Endothelial cell of umbilical vein (primary cell): ENCODE results near the gene PNPLA2. TPM values are rescaled to one million over a fixed set of nuclear protein-coding genes. Genes with fewer than 3 reads are reported as not detected.

Experiments used
- BruUV-seq: library from RNA; stranded (reverse); fragments of 400-500 nt; replicated peaks from 2 replicates; lab custom pipeline; 2021; lab: Mats Ljungman, UMichigan
- CTCF ChIA-PET: fragments of 300-600, 350-600 bp; sonication (Branson Sonifier 250); formaldehyde crosslinking; loops from one replicate; lab custom pipeline; 2021; ENCODE audit warnings: antibody characterized with exemption, inconsistent platforms; lab: Charles Lee
- POLR2A ChIA-PET: fragments of 300-600, 350-600 bp; sonication (Branson Sonifier 250); formaldehyde crosslinking; loops from one replicate; lab custom pipeline; 2021; ENCODE audit warnings: antibody characterized with exemption, inconsistent platforms; lab: Charles Lee
- DNase-seq: peaks from one replicate; pipeline ENCODE4 v3.0.0-alpha.2; 2011; ENCODE audit warnings: low read depth, low spot score
- FAIRE-seq: peaks from 2 replicates; lab custom pipeline; 2011; peaks lifted over from hg19 to GRCh38; lab: Jason Lieb, UNC
- H2AFZ ChIP-seq: 2 replicates; pipeline ENCODE4 v1.6.0; 2012; ENCODE audit warnings: low read depth, low read length, control low read depth, inconsistent platforms
- H3K27ac ChIP-seq: 2 replicates; pipeline ENCODE4 v1.5.1; 2011; ENCODE audit warnings: low read depth, mild to moderate bottlenecking, control low read depth, low read length, moderate library complexity; ENCODE audit not compliant: insufficient read depth
- H3K27me3 ChIP-seq, 2 experiments: 2 replicates each; pipeline versions ENCODE4 v1.6.0 to v1.6.1; 2011; ENCODE audit warnings: low read length in 2 of 2, mixed read lengths in 1 of 2; ENCODE audit not compliant: control insufficient read depth in 2 of 2, insufficient read depth in 2 of 2
- H3K36me3 ChIP-seq, 2 experiments: 2 replicates in 1 of 2; 3 replicates in 1 of 2; pipeline ENCODE4 v1.5.1; 2011; ENCODE audit warnings: low read length in 2 of 2, mild to moderate bottlenecking in 1 of 2, moderate library complexity in 1 of 2; ENCODE audit not compliant: control insufficient read depth in 2 of 2, insufficient read depth in 2 of 2; ENCODE audit errors: extremely low read depth in 1 of 2
- H3K4me1 ChIP-seq: 3 replicates; pipeline ENCODE4 v1.5.1; 2011; ENCODE audit warnings: mild to moderate bottlenecking, low read length; ENCODE audit not compliant: control insufficient read depth, insufficient read depth; ENCODE audit errors: extremely low read depth
- H3K4me2 ChIP-seq: 2 replicates; pipeline ENCODE4 v1.6.1; 2011; ENCODE audit warnings: low read length, control low read depth, mixed read lengths; ENCODE audit not compliant: insufficient read depth
- H3K4me3 ChIP-seq, 3 experiments: fragments of 200-600 bp in 1 of 3; sonication (generic), shearing (Covaris generic) in 1 of 3; replicated peaks in 1 of 3; 2 replicates each; pipeline ENCODE4 v1.5.1; 2011 to 2016; ENCODE audit warnings: control low read depth in 3 of 3, low read length in 3 of 3, mild to moderate bottlenecking in 2 of 3, inconsistent platforms in 1 of 3, low read depth in 1 of 3, moderate library complexity in 1 of 3; ENCODE audit not compliant: insufficient read depth in 1 of 3
- H3K79me2 ChIP-seq: 2 replicates; pipeline ENCODE4 v1.6.0; 2012; ENCODE audit warnings: low read length, inconsistent platforms; ENCODE audit not compliant: control insufficient read depth, insufficient read depth
- H3K9ac ChIP-seq: replicated peaks from 2 replicates; pipeline ENCODE3; 2011; ENCODE audit warnings: low read length, control low read depth; ENCODE audit not compliant: insufficient read depth; ENCODE audit errors: extremely low read depth
- H3K9me1 ChIP-seq: replicated peaks from 3 replicates; pipeline ENCODE4 v1.6.0; 2011; ENCODE audit warnings: mild to moderate bottlenecking, low read length; ENCODE audit not compliant: control insufficient read depth, insufficient read depth; ENCODE audit errors: extremely low read depth
- H3K9me3 ChIP-seq: replicated peaks from 2 replicates; pipeline ENCODE4 v1.5.1; 2012; ENCODE audit warnings: low read length, inconsistent platforms; ENCODE audit not compliant: control insufficient read depth, insufficient read depth
- H4K20me1 ChIP-seq: replicated peaks from 2 replicates; pipeline ENCODE3; 2011; ENCODE audit warnings: mild to moderate bottlenecking, low read length; ENCODE audit not compliant: control insufficient read depth, insufficient read depth; ENCODE audit errors: extremely low read depth
- EZH2 ChIP-seq: IDR thresholded peaks from 2 replicates; pipeline ENCODE4 v1.6.1; 2012; ENCODE audit warnings: borderline replicate concordance, low read depth, mild to moderate bottlenecking, moderate library complexity, low read length, inconsistent platforms; ENCODE audit not compliant: severe bottlenecking
- FOS ChIP-seq: IDR thresholded peaks from 2 replicates; pipeline ENCODE4 v1.6.1; 2011; ENCODE audit warnings: mild to moderate bottlenecking, low read length, moderate library complexity, borderline replicate concordance; ENCODE audit not compliant: insufficient read depth
- GATA2 ChIP-seq: IDR thresholded peaks from 2 replicates; pipeline ENCODE4 v1.7.0; 2011; ENCODE audit warnings: low read depth, mild to moderate bottlenecking, moderate library complexity, mixed read lengths, low read length; ENCODE audit not compliant: insufficient read length, insufficient read depth
- JUN ChIP-seq: IDR thresholded peaks from 2 replicates; pipeline ENCODE4 v1.6.1; 2011; ENCODE audit warnings: borderline replicate concordance, low read depth; ENCODE audit not compliant: insufficient read length, insufficient read depth
- MYC ChIP-seq: IDR thresholded peaks from one replicate; pipeline ENCODE4 v1.6.1; 2011; ENCODE audit warnings: mild to moderate bottlenecking, low read depth, low read length
- POLR2A ChIP-seq: IDR thresholded peaks from 2 replicates; pipeline ENCODE4 v1.6.1; 2012; ENCODE audit warnings: low read depth, mild to moderate bottlenecking, control low read depth, low read length
- POLR2AphosphoS5 ChIP-seq: IDR thresholded peaks from 2 replicates; pipeline ENCODE4 v1.6.1; 2012; ENCODE audit warnings: low read depth, mild to moderate bottlenecking, control low read depth, low read length, moderate library complexity; ENCODE audit not compliant: insufficient read depth
- dilution Hi-C: fragments of 300-500 bp; cut with MboI; formaldehyde crosslinking; loops from one replicate; pipeline ENCODE4 v1.15.0; 2019; ENCODE audit warnings: low sequenced_read_pairs; ENCODE audit not compliant: extremely low pct_ligation_motif_present
- intact Hi-C: fragments of 100-400 bp; cut with micrococcal nuclease; formaldehyde crosslinking; loops from one replicate; pipeline ENCODE4 v1.10.0; 2022
- polyA plus RNA-seq, 4 experiments: library from polyadenylated mRNA; depleted of rRNA in 3 of 4; stranded (reverse) in 3 of 4; unstranded in 1 of 4; fragments of >200 nt; gene quantifications; 2 replicates each; pipeline versions ENCODE4 v1.2.1 to v1.2.3, GENCODE V29; 2011 to 2012; ENCODE audit warnings: missing spikeins in 1 of 4
- total RNA-seq: library from RNA; stranded (reverse); gene quantifications from 2 replicates; pipeline ENCODE4 v1.2.3, GENCODE V29; 2021
- TF ChIP-seq, protein P1 (sequence below), 2 donors: IDR thresholded peaks; 1 replicate in 1 of 2; 2 replicates in 1 of 2; pipeline ENCODE4 v1.5.1; 2011; ENCODE audit warnings: low read length in 2 of 2, mild to moderate bottlenecking in 2 of 2, moderate library complexity in 2 of 2, control low read depth in 1 of 2, inconsistent platforms in 1 of 2, low read depth in 1 of 2; ENCODE audit not compliant: insufficient read depth in 1 of 2; ENCODE audit errors: extremely low read depth in 1 of 2
- TF ChIP-seq, protein P2 (sequence below): IDR thresholded peaks from 2 replicates; pipeline ENCODE4 v1.6.1; 2011; ENCODE audit not compliant: insufficient read depth, insufficient read length

PNPLA2 gene
- total and polyA plus RNA-seq, 2 donors (not counting 3 experiments of a cell fraction or from before 2014, with no cell fraction given) = 73.1 to 75.6 TPM

DNA sequence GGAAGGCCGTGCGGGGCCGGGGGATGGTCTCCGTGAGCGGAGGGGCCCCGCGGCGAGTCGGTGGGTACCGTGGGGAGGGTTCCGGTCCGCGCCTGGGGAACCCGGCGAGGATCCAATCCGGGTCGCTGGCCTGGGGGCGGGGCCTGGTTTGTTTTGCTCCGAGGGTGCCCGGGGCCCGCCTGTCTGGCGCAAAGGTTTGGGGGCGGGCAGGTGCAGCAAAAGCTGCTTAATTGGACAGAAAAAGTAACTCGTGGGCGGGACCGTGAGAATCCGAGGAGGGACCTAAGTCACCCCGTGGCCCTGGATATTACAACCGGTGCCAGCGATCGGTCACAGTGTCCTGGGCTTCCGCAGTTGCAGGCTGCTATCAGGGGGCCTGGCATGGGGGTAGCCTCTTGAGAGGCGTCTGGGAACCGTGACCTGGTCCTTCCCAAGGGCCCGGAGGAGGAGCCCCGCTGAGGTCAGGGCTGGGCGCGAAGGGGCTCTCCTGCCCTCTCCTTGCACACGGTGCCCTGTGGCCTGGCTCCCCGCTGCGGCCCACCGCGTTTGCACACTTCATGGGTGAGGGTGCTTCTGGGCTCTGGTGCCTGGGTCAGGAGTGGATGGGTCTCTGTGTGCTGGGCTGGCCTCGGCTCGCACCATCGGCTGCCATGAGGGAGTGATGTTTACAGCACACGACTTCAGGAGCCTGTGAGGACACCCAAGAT lies 1.4 kb downstream of the PNPLA2 start:
- no TSS peak for BruUV-seq
- H3K9ac ChIP-seq = peak overlapping the region; percentile 94
- DNase-seq = peak; percentile 69
- H3K9me3 ChIP-seq = no peaks in the 10 kb centered on the region
- H3K27me3 ChIP-seq = no peaks in the 10 kb centered on the region
- POLR2A ChIA-PET = interaction anchor here (0.6 to 3.3 kb wide), 7 partner anchors 9 to 30 kb away, joined by 3 to 23 read pairs (median 9); partner anchors contain the start of genes CEND1, RPLP2 and TSPAN4
- no peaks in the 10 kb centered on the region for H3K9me1 ChIP-seq
- dilution Hi-C loops (no loop called here), intact Hi-C loops (loop anchor here (1.0 to 2.0 kb wide), 3 partner anchors 9 to 15 kb away; partner anchors contain the start of gene RPLP2)
- no peaks in the 10 kb centered on the region for H4K20me1 ChIP-seq
- CTCF ChIA-PET = interaction anchor here (1.1 to 2.7 kb wide), 3 partner anchors 9 to 14 kb away, joined by 3 to 11 read pairs (median 7); partner anchors contain the start of gene RPLP2
- TF ChIP-seq POLR2A (peak; percentile 54), JUN (no peak), POLR2AphosphoS5 (peak; percentile 34)
- peak overlapping the region; percentile 89 for H3K27ac ChIP-seq
- H3K4me1 ChIP-seq = peaks cover 20% of the 10 kb centered on the region
- no peak overlapping the region for H2AFZ ChIP-seq
- H3K4me2 ChIP-seq = peak overlapping the region; percentile 63
- peaks cover 3 to 17% of the 10 kb centered on the region in 2 experiments for H3K36me3 ChIP-seq
- peaks cover 19% of the 10 kb centered on the region for H3K79me2 ChIP-seq
- FAIRE-seq = peak; percentile 85
- H3K4me3 ChIP-seq = peak overlapping the region; percentile 52 to 79 (median 77)

DNA sequence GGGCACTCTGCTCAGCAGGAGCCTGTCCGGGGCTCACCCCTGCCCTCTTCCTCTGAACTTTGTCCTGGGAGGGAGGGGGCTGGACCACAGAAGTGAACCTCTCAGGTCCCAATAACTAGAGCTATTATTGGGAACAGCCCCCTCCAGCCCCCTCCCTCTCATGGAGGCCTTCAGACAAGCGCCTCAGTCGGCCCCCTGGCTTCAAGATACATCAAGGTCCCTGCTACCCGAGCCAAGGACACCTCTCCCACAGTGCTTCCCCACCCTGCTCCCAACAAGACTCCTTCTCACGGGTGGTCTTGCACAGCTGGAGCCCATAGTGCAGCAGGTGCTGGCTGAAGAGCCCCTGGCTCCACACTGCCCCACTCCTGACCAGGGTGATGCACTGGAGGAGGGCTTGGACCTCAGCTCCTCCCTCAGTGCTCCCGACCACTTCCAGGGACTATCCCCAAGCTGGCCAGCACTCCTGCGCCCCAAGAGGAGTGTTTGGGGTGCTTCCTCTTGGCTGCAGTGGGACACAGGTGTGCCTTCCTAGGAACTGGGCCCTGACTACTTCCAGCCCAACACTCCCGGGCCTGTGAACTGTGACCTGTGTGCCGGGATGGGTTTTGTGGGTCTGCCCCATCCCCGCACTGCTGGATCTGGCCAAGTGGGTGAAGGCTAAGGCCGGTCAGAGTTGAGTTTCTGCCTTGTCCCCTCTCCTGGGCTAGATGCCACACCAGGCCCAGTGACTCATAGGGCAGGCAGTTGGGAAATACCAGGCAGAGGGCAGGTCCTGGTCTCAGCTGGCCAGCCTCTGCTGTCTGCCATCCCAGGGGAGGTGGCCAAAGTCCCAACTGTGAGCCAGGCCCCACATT lies 2.2 kb downstream of the PNPLA2 start:
- FAIRE-seq = peak; percentile 58
- peaks cover 4 to 17% of the 10 kb centered on the region in 2 experiments for H3K36me3 ChIP-seq
- no peaks in the 10 kb centered on the region for H3K27me3 ChIP-seq
- no peaks in the 10 kb centered on the region for H3K9me3 ChIP-seq
- no peaks in the 10 kb centered on the region for H3K9me1 ChIP-seq
- peak overlapping the region; percentile 94 for H3K9ac ChIP-seq
- intact Hi-C loops = no loop called here
- H3K4me3 ChIP-seq = peak overlapping the region in 2 of 3 experiments; percentile 52 to 79
- dilution Hi-C loops = no loop called here
- TF ChIP-seq, protein P1, sequence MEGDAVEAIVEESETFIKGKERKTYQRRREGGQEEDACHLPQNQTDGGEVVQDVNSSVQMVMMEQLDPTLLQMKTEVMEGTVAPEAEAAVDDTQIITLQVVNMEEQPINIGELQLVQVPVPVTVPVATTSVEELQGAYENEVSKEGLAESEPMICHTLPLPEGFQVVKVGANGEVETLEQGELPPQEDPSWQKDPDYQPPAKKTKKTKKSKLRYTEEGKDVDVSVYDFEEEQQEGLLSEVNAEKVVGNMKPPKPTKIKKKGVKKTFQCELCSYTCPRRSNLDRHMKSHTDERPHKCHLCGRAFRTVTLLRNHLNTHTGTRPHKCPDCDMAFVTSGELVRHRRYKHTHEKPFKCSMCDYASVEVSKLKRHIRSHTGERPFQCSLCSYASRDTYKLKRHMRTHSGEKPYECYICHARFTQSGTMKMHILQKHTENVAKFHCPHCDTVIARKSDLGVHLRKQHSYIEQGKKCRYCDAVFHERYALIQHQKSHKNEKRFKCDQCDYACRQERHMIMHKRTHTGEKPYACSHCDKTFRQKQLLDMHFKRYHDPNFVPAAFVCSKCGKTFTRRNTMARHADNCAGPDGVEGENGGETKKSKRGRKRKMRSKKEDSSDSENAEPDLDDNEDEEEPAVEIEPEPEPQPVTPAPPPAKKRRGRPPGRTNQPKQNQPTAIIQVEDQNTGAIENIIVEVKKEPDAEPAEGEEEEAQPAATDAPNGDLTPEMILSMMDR (IDR thresholded peaks at IDR 0.05; ENCODE audit: extremely low read depth in 1 of 2, insufficient read depth in 1 of 2, low read depth in 1 of 2, low read length in 2 of 2) = no peak
- TF ChIP-seq, protein P2, sequence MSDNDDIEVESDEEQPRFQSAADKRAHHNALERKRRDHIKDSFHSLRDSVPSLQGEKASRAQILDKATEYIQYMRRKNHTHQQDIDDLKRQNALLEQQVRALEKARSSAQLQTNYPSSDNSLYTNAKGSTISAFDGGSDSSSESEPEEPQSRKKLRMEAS = no peak
- TF ChIP-seq MYC (no peak), POLR2AphosphoS5 (no peak), POLR2A (peak; percentile 7), EZH2 (no peak), GATA2 (no peak), FOS (peak; percentile 20), JUN (no peak)
- peak overlapping the region; percentile 89 for H3K27ac ChIP-seq
- H3K4me2 ChIP-seq = peak overlapping the region; percentile 63
- no peak overlapping the region for H2AFZ ChIP-seq
- TSS peak; percentile 9 for BruUV-seq
- peaks cover 19% of the 10 kb centered on the region for H3K79me2 ChIP-seq
- H4K20me1 ChIP-seq = no peaks in the 10 kb centered on the region
- CTCF ChIA-PET = no interaction called here
- peaks cover 20% of the 10 kb centered on the region for H3K4me1 ChIP-seq
- peak; percentile 38 for DNase-seq
- POLR2A ChIA-PET = interaction anchor here (0.6 to 3.3 kb wide), 4 partner anchors 8 to 24 kb away, joined by 3 to 23 read pairs (median 9); partner anchors contain the start of gene RPLP2
